ENCODE results near the gene OR2B2.
"Not testable (repeated sequence)": the region's sequence is repeated elsewhere in the genome, so short reads cannot be mapped to it uniquely, and the experiment has no call there.

OR2B2 gene

DNA sequence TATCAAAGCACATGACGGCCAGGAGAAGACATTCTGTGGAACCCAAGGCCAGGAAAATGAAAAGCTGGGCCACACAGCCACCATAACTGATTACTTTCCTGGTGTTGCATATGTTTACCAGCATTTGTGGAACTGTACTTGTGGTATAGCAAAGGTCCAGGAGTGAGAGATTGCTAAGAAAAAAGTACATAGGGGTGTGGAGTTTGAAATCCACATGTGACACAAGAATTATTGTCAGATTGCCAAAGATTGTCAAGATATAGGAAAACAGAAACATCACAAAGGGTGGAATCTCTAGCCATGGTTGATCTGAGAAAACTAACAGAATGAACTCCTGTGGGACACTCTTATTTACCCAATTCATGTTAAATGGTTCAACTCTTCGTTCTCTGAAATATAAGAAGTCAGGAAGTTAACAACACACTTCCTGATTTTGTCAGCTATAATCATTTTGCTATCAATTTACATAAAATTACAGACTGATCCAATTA, at the start of gene OR2B2:
Gene OR2B2 (minus strand): TSS at position 441 of the 491 bp plus-strand sequence. CDS start 77 bp downstream, at position 364.
- ChIA-PET POLR2A (ENCODE audit: low non-redundant PET) (no interaction called here), CTCF (no interaction called here)
- no peak within 1 kb of the TSS for H3K27ac ChIP-seq
- TF ChIP-seq, protein P1, sequence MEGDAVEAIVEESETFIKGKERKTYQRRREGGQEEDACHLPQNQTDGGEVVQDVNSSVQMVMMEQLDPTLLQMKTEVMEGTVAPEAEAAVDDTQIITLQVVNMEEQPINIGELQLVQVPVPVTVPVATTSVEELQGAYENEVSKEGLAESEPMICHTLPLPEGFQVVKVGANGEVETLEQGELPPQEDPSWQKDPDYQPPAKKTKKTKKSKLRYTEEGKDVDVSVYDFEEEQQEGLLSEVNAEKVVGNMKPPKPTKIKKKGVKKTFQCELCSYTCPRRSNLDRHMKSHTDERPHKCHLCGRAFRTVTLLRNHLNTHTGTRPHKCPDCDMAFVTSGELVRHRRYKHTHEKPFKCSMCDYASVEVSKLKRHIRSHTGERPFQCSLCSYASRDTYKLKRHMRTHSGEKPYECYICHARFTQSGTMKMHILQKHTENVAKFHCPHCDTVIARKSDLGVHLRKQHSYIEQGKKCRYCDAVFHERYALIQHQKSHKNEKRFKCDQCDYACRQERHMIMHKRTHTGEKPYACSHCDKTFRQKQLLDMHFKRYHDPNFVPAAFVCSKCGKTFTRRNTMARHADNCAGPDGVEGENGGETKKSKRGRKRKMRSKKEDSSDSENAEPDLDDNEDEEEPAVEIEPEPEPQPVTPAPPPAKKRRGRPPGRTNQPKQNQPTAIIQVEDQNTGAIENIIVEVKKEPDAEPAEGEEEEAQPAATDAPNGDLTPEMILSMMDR (conservative IDR thresholded peaks at IDR 0.05; ENCODE audit: low read depth) = no peak
- DNase-seq (ENCODE audit: low spot score) = no peak

DNA sequence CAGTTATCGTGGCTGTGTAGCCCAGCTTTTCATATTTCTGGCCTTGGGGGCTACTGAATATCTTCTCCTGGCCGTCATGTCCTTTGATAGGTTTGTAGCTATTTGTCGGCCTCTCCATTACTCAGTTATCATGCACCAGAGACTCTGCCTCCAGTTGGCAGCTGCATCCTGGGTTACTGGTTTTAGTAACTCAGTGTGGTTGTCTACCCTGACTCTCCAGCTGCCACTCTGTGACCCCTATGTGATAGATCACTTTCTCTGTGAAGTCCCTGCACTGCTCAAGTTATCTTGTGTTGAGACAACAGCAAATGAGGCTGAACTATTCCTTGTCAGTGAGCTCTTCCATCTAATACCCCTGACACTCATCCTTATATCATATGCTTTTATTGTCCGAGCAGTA, 45.3 kb upstream of the OR2B2 start:
- CTCF ChIA-PET = interaction anchor here (0.7 kb wide), 1 partner anchor 102 kb away, joined by 4 read pairs; no protein-coding TSS in a partner anchor
- POLR2A ChIA-PET (ENCODE audit: low non-redundant PET) = no interaction called here
- TF ChIP-seq, protein P1 (conservative IDR thresholded peaks at IDR 0.05; ENCODE audit: low read depth) = no peak
- DNase-seq (ENCODE audit: low spot score) = no peak
- no peak overlapping the region for H3K27ac ChIP-seq

GRCh38 chr6:27956941-27957340, 44.7 kb upstream of the OR2B2 start, which contains the start of gene OR2B6:
OR2B6 (plus strand) TSS chr6:27957241; CDS start chr6:27957241, 0 bp downstream.
- TF ChIP-seq, protein P1 (conservative IDR thresholded peaks at IDR 0.05; ENCODE audit: low read depth) = no peak
- H3K27ac ChIP-seq = no peak within 1 kb of the TSS
- ChIA-PET CTCF (no interaction called here), POLR2A (ENCODE audit: low non-redundant PET) (no interaction called here)
- DNase-seq (ENCODE audit: low spot score) = no peak

GRCh38 chr6:27951040-27951439, 38.8 kb upstream of the OR2B2 start:
- ChIA-PET CTCF (no interaction called here), POLR2A (ENCODE audit: low non-redundant PET) (no interaction called here)
- no peak overlapping the region for H3K27ac ChIP-seq
- DNase-seq (ENCODE audit: low spot score) = no peak
- TF ChIP-seq, protein P1 (conservative IDR thresholded peaks at IDR 0.05; ENCODE audit: low read depth) = no peak

GRCh38 chr6:27948237-27948636, 36.0 kb upstream of the OR2B2 start:
- POLR2A ChIA-PET (ENCODE audit: low non-redundant PET) = no interaction called here
- TF ChIP-seq, protein P1 (conservative IDR thresholded peaks at IDR 0.05; ENCODE audit: low read depth) = no peak
- CTCF ChIA-PET = no interaction called here
- DNase-seq (ENCODE audit: low spot score) = no peak
- no peak overlapping the region for H3K27ac ChIP-seq

DNA sequence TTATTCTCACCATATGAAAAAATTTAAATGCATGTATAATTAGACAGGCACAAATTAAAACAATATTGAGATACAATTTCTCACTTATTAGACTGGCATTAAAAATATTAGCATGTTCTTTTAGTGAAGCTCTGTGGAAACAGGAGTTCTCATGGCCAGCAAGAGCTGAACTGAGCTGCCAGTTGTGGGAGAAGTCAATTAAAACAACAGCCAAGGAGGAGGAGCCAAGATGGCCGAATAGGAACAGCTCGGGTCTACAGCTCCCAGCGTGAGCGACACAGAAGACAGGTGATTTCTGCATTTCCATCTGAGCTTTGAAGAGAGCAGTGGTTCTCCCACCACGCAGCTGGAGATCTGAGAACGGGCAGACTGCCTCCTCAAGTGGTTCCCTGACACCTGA, 30.9 kb upstream of the OR2B2 start:
- H3K27ac ChIP-seq; DNase-seq (ENCODE audit: low spot score); POLR2A ChIA-PET (ENCODE audit: low non-redundant PET); CTCF ChIA-PET: not testable (repeated sequence)

GRCh38 chr6:27940766-27941165, 28.6 kb upstream of the OR2B2 start:
- TF ChIP-seq, protein P1 (conservative IDR thresholded peaks at IDR 0.05; ENCODE audit: low read depth) = no peak
- CTCF ChIA-PET = interaction anchor here (0.7 kb wide), 1 partner anchor 605 kb away, joined by 3 read pairs; no protein-coding TSS in a partner anchor
- no peak overlapping the region for H3K27ac ChIP-seq
- no peak for DNase-seq (ENCODE audit: low spot score)
- POLR2A ChIA-PET (ENCODE audit: low non-redundant PET) = no interaction called here

Data from RWPE1 (cell line).